K562 (cell line): ENCODE measurements around the gene ABCF2. TPM values are rescaled to one million over a fixed set of nuclear protein-coding genes. Genes with fewer than 3 reads are reported as not detected.

Experiments used
- ATF6 ChIP-seq: sonication (generic); formaldehyde crosslinking; IDR thresholded peaks from 2 replicates; pipeline ENCODE4 v1.4.0; 2020; ENCODE audit warnings: mild to moderate bottlenecking, missing genetic modification reagents
- CBX3 ChIP-seq, 2 experiments: IDR thresholded peaks; 1 replicate in 1 of 2; 2 replicates in 1 of 2; pipeline ENCODE4 v1.6.1; 2012; ENCODE audit warnings: inconsistent platforms in 2 of 2, low read length in 2 of 2, borderline replicate concordance in 1 of 2, control low read depth in 1 of 2
- CCAR2 ChIP-seq: fragments of 200-400 bp; formaldehyde crosslinking; IDR thresholded peaks from 2 replicates; pipeline ENCODE4 v1.6.1; 2017; ENCODE audit warnings: mild to moderate bottlenecking, low read depth, low read length
- CHD7 ChIP-seq: fragments of 200-600 bp; sonication (generic); IDR thresholded peaks from one replicate; pipeline ENCODE4 v1.6.1; 2012; ENCODE audit warnings: mild to moderate bottlenecking, low read depth, low read length, inconsistent platforms
- CTBP1 ChIP-seq: fragments of 450-650 bp; IDR thresholded peaks from 2 replicates; pipeline ENCODE4 v1.6.1; 2016; ENCODE audit warnings: borderline replicate concordance
- GTF2F1 ChIP-seq: IDR thresholded peaks from 2 replicates; pipeline ENCODE4 v1.6.1; 2011; ENCODE audit warnings: low read depth, low read length, improper control_type of control experiment
- KLF10 ChIP-seq: fragments of 250-450 bp; sonication (Bioruptor Pico); IDR thresholded peaks from 2 replicates; pipeline ENCODE4 v1.6.1; 2021; ENCODE audit warnings: matching md5 sums
- L3MBTL2 ChIP-seq: fragments of 450-650 bp; IDR thresholded peaks from 2 replicates; pipeline ENCODE4 v1.6.1; 2016; ENCODE audit warnings: mild to moderate bottlenecking, moderate library complexity
- LCOR ChIP-seq: sonication (generic); formaldehyde crosslinking; IDR thresholded peaks from 2 replicates; pipeline ENCODE4 v1.8.0; 2022; ENCODE audit warnings: mild to moderate bottlenecking, missing genetic modification reagents
- NR3C1 ChIP-seq: sonication (generic); formaldehyde crosslinking; IDR thresholded peaks from 2 replicates; pipeline ENCODE4 v1.8.1; 2022; ENCODE audit warnings: missing genetic modification reagents
- RAD21 ChIP-seq, 2 experiments: fragments of 250-450 bp in 1 of 2; fragments of 450-650 bp in 1 of 2; sonication (Bioruptor Pico) in 1 of 2; formaldehyde crosslinking in 1 of 2; IDR thresholded peaks in 1 of 2; conservative IDR thresholded peaks in 1 of 2; 2 replicates each; pipeline versions ENCODE4 v1.4.0 to v1.8.0; 2020 to 2022; ENCODE audit warnings: mild to moderate bottlenecking in 2 of 2, moderate library complexity in 1 of 2
- RNF2 ChIP-seq: sonication (generic); IDR thresholded peaks from 2 replicates; pipeline ENCODE4 v1.6.1; 2016
- SIN3A ChIP-seq, 2 experiments: fragments of 150-350 bp in 1 of 2; IDR thresholded peaks; 2 replicates each; pipeline ENCODE4 v1.6.1; 2011 to 2016; ENCODE audit warnings: borderline replicate concordance in 2 of 2, low read depth in 2 of 2, low read length in 2 of 2, mild to moderate bottlenecking in 2 of 2, moderate library complexity in 2 of 2; ENCODE audit not compliant: control insufficient read depth in 1 of 2
- TEAD1 ChIP-seq, 2 experiments: fragments of 450-650 bp in 1 of 2; sonication (generic) in 1 of 2; formaldehyde crosslinking; IDR thresholded peaks; 2 replicates each; pipeline versions ENCODE4 v1.4.0 to v1.8.0; 2020 to 2022; ENCODE audit warnings: mild to moderate bottlenecking in 2 of 2, missing genetic modification reagents in 1 of 2
- ZNF232 ChIP-seq: sonication (generic); formaldehyde crosslinking; IDR thresholded peaks from 2 replicates; pipeline ENCODE4 v1.8.0; 2022; ENCODE audit warnings: mild to moderate bottlenecking, missing genetic modification reagents
- polyA plus RNA-seq, 8 experiments: library from polyadenylated mRNA; depleted of rRNA in 4 of 8; stranded (reverse) in 5 of 8; unstranded in 3 of 8; fragments of >200 nt; fragmentation: Nextera tagmentation in 2 of 8; fragmentation: Illumina TruSeq in 1 of 8; extraction: Ambion mirVana in 2 of 8; extraction: Trizol in 1 of 8; gene quantifications; 2 replicates each; pipeline versions ENCODE4 v1.2.1 to v1.2.3, GENCODE V29; 2011 to 2014; ENCODE audit warnings: inconsistent platforms in 1 of 8, missing spikeins in 1 of 8
- total RNA-seq, 7 experiments: library from RNA; depleted of rRNA in 6 of 7; stranded (reverse); fragments of >200 nt in 6 of 7; fragmentation: Illumina TruSeq in 2 of 7; extraction: Trizol in 2 of 7; gene quantifications; 2 replicates each; pipeline versions ENCODE4 v1.2.1 to v1.2.3, GENCODE V29; 2011 to 2021; ENCODE audit warnings: low replicate concordance in 1 of 7

The ABCF2 gene
- total and polyA plus RNA-seq, 9 of the 15 experiments (the other 6 are each of a cell fraction or from before 2014, with no cell fraction given) = 62.1 to 224 (median 113) TPM

DNA sequence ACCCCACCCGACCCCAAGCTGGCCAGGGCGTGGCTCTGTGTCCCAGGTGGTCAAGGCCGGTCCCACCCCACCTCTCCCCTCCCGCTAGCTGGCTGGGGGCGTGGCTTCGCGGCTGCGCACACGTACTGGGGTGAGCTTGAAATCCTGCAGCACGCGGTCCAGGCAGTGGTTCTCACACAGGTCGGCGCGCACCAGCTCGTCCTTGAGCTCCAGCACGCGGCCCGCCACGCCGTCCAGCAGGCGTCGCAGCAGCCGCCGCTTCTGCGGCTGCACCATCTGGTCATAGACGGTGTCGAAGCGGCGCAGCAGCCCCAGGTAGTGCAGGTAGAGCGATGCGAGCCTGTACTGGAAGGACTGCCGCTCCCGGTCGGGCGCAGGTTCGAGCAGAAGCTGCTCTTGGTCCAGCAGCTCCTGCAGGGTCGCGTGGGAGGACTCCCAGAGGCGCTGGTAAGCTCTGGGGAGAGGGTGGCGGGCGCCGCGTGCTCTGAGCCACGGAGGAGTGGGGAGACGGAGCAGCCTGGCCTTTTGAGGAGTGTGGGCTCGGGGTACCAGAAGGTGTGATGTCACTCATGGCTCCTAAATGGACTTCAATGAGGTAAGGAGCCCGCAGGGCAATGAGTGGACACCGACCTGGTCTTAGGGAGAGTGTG, 22.5 kb downstream of the ABCF2 start (continued):
- no peak for TF ChIP-seq ATF6 (CRISPR knock-in tag)
- peak in 1 of 2 experiments; percentile 83; a peak in 1 of 3 replicates for TF ChIP-seq CBX3 (IDR thresholded peaks at IDR 0.05; ENCODE audit: borderline replicate concordance in 1 of 2, low read length in 2 of 2)
- 0 out of 2 replicates have a peak, but pooled peaks have one; percentile 77 for TF ChIP-seq ZNF232 (CRISPR knock-in tag)
- peak in 1 of 2 experiments; percentile 67; a peak in 1 of 4 replicates for TF ChIP-seq TEAD1 (CRISPR knock-in tag; IDR thresholded peaks at IDR 0.05)
- TF ChIP-seq RAD21 (CRISPR knock-in tag; conservative IDR thresholded peaks at IDR 0.05 in 1 of 2, IDR thresholded peaks at IDR 0.05 in 1 of 2) = peak; percentile 23 to 50; a peak in 2 of 4 replicates
- TF ChIP-seq GTF2F1 = no peak
- TF ChIP-seq LCOR = no peak
- peak; percentile 38; the same call in 1 of the 2 replicates for TF ChIP-seq CTBP1
- TF ChIP-seq RNF2 = peak; percentile 69
- peak; percentile 65; the same call in 1 of the 2 replicates for TF ChIP-seq NR3C1 (CRISPR knock-in tag)
- no peak for TF ChIP-seq CHD7
- no peak for TF ChIP-seq KLF10
- no peak for TF ChIP-seq CCAR2
- peak; percentile 90 for TF ChIP-seq L3MBTL2
- TF ChIP-seq SIN3A (IDR thresholded peaks at IDR 0.05; ENCODE audit: borderline replicate concordance in 2 of 2, control insufficient read depth in 1 of 2, low read depth in 2 of 2, low read length in 2 of 2) = no peak
